WI38 (cell line): ENCODE results near the gene OCIAD2.

Experiments
- H3K4me3 ChIP-seq: 2 replicates; pipeline ENCODE4 v1.5.1; 2011; ENCODE audit warnings: low read depth, mild to moderate bottlenecking, control low read depth, low read length
- TF ChIP-seq, protein P1 (sequence below): IDR thresholded peaks from 2 replicates; pipeline ENCODE4 v1.5.1; 2012; ENCODE audit warnings: low read depth, mild to moderate bottlenecking, control low read depth, low read length

OCIAD2 gene, protein sequence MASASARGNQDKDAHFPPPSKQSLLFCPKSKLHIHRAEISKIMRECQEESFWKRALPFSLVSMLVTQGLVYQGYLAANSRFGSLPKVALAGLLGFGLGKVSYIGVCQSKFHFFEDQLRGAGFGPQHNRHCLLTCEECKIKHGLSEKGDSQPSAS

DNA sequence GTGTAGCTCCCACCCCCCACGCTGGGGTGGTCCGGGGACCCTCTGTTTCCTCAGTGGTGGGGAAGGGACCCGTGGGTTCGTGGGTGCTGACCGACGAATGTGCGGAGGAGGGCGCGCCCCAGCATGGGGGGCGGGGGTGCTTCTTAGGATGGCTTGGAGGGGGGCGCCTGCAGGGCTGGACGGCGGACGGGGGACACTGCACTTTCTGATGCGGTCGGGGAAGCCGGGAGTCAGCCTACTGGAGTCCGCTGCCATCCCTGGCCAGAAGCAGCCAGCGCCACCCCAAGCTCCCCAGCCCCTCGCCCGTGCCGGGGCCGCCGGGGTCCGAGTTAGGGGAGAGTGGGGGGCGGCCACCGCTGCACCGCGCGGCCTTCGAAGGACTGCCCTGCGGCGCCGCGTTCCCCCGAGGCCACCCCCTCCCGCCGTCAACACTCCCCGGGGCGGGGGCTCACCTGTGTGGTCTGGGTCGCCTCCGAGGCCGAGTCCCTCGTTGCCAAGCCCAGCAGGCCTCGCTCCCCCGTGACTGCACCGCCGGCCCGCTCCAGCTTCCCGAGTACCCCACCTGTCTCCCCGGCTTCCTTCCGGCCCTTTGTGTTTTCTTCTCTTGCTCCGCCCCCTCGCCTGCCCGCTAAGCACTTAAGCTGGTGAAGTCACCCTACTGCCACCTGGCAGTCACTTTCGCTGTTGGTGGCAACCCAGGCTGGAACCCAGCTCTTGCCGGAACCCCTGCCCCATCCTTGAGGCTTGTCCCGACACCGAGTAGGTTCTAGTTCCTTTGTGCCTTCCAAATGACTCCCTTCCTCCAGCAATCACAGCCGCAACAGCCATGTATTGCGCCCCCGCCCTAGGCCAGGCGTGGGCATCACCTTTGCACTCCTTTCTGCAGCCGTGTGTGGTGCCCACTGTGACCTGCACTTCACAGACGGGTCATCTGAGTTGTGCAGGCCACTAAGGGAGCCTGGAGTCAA lies at the start of gene OCIAD2:
OCIAD2 (minus strand) TSS at position 569 of the 968 bp plus-strand sequence. CDS start 2,225 bp downstream, outside the sequence.
- H3K4me3 ChIP-seq = no peak within 1 kb of the TSS
- TF ChIP-seq, protein P1, sequence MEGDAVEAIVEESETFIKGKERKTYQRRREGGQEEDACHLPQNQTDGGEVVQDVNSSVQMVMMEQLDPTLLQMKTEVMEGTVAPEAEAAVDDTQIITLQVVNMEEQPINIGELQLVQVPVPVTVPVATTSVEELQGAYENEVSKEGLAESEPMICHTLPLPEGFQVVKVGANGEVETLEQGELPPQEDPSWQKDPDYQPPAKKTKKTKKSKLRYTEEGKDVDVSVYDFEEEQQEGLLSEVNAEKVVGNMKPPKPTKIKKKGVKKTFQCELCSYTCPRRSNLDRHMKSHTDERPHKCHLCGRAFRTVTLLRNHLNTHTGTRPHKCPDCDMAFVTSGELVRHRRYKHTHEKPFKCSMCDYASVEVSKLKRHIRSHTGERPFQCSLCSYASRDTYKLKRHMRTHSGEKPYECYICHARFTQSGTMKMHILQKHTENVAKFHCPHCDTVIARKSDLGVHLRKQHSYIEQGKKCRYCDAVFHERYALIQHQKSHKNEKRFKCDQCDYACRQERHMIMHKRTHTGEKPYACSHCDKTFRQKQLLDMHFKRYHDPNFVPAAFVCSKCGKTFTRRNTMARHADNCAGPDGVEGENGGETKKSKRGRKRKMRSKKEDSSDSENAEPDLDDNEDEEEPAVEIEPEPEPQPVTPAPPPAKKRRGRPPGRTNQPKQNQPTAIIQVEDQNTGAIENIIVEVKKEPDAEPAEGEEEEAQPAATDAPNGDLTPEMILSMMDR = no peak

DNA sequence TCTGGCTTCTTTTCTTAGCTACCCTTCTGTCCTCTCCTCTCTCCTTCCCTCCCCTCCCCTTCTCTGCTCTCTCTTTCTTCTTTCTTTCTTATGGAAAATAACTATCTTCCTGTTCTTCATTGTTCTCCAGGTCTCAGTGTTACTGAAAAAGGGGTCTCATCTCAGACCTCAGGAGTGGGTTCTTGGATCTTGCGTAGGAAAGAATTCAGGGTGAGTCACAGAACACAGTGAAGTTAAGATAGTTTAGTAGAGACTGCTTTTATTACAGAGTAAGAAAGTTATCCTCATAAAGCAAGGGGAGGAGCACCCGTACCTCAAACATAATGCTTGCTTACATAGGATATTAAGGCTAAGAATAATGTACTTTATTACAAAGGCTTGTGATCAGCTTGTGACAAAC lies 47.7 kb upstream of the OCIAD2 start:
- H3K4me3 ChIP-seq = no peak overlapping the region
- TF ChIP-seq, protein P1 = no peak

DNA sequence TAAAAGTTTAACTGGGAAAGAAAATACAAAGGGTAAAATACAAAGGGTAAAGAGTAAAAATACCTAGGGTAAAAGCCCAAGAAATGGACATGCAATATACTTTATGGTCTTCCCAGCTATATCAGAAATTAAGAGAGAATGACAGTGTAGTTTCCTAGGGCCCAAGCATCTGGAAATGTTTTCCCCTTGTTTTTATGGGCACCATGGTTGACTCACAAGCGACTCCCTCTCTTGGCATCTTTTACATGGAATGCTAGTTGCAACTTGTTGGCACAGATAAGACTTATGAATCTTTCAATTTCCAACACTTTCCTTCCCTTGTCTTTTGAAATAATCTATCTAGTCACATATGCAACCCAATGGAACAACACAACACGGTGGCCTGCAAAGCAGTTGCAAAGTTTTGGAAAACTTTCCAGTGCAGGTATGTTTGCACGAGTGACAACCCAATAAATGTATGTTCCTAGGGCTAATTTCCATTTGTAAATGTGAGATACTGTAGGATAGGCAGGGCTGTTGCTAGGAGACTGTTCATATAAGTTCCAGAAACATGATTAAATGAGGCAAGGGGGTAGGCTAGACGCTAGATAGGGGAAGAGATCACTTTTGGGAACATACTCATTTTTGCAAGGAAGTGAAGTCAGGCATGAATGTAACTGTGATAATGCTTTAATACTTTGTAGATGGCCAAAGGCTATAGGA lies 43.1 kb upstream of the OCIAD2 start:
- TF ChIP-seq, protein P1 = no peak
- H3K4me3 ChIP-seq = no peak overlapping the region

DNA sequence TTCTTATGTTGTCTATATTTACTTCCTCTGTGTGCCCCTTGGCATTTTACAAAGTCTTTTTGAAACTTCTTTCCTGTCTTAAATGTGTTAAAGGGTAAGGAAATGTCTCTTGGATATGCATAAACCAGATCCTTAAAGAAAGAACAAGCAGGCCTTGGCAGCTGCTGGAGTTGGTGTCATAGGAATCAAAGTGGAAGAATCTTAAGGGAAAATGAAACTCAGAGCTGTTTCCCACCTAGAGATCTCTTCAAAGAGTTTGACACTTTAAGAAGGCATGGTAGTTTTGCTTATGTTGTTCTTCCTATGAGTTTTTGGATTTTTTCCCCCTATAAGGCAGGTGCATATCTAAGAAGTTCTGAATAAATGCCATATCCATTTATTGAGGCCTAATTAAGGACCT lies 42.5 kb upstream of the OCIAD2 start:
- TF ChIP-seq, protein P1 = no peak
- no peak overlapping the region for H3K4me3 ChIP-seq

DNA sequence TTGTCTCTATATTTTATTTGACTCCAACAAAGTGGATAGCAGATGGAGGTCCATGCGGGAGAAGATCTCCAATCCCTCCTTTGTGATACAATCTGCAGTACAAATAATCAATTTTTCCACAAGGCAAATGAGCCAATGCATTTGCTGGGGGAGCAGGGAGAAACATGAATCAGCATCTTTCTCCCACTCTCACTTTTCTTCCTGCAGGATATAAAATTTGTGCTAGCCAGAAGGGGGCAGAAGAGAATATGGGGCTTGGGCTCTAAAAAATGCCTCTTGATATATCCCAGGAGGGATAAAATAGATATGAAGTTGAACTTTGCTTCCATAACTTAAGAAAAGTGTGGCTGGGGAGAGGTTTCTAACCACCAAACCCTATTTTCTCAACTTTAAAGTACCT lies 41.2 kb upstream of the OCIAD2 start:
- TF ChIP-seq, protein P1 = no peak

DNA sequence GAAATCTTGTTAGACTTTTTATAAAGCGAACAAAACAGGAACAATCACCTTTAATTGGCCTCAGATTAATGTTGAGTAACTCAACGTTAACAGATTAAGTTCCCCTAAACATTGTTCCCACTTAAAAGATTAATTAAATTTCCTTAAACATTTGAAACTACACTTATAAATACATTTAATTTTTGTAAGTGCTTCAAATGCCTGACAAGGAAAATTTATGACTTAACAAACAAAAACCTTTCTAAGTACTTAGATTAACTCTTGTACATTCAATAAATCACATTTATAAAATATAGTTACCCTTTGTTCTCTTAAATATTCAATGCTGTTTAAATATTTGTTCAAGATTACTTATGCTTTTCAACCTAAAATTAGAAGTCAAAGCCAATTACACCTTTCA lies 39.4 kb upstream of the OCIAD2 start:
- TF ChIP-seq, protein P1 = no peak
- no peak overlapping the region for H3K4me3 ChIP-seq

More for the DNA sequence above, 41.2 kb upstream of the OCIAD2 start:
- H3K4me3 ChIP-seq = no peak overlapping the region
